GM12878 (cell line): Measurements from ENCODE around the gene DIAPH2. TPM values are rescaled to one million over a fixed set of nuclear protein-coding genes. Genes with fewer than 3 reads are reported as not detected.

Experiments
- ATAC-seq: fragments of 200-7000 bp; cut with Tn5 transposase; 3 replicates; pipeline ENCODE4 v1.9.1; 2020; ENCODE audit warnings: mild to moderate bottlenecking, moderate library complexity
- BruUV-seq: library from RNA; stranded (reverse); fragments of 400-500 nt; replicated peaks from 2 replicates; lab custom pipeline; 2021; lab: Mats Ljungman, UMichigan
- CTCF ChIA-PET: fragments of 300-600 bp; sonication (Branson Sonifier 250); formaldehyde crosslinking; extraction: SDS; loops from one replicate; lab custom pipeline; 2021; ENCODE audit warnings: inconsistent platforms; lab: Yijun Ruan, JAX
- POLR2A ChIA-PET: fragments of 350-600 bp; formaldehyde crosslinking; extraction: SDS; loops from one replicate; lab custom pipeline; 2021; ENCODE audit warnings: inconsistent platforms; lab: Charles Lee
- RAD21 ChIA-PET: fragments of 300-600 bp; sonication (Branson Sonifier 250); formaldehyde crosslinking; loops from one replicate; lab custom pipeline; 2023; ENCODE audit warnings: antibody characterized with exemption; ENCODE audit not compliant: unreplicated experiment; lab: Charles Lee
- SMC1A ChIA-PET: fragments of 300-600 bp; sonication (Branson Sonifier 250); formaldehyde crosslinking; loops from one replicate; lab custom pipeline; 2023; ENCODE audit not compliant: unreplicated experiment, uncharacterized antibody; lab: Charles Lee
- DNase-seq: peaks from one replicate; pipeline ENCODE4 v3.0.0-alpha.2; 2011; ENCODE audit warnings: low read depth, low spot score
- FAIRE-seq: peaks from 3 replicates; lab custom pipeline; 2011; peaks lifted over from hg19 to GRCh38; lab: Jason Lieb, UNC
- H2AFZ ChIP-seq: 2 replicates; pipeline ENCODE4 v1.6.0; 2011; ENCODE audit warnings: low read depth, low read length, control low read depth; ENCODE audit not compliant: control insufficient read depth
- H3K27ac ChIP-seq: 2 replicates; pipeline ENCODE4 v1.5.1; 2011; ENCODE audit warnings: control low read depth; ENCODE audit not compliant: control insufficient read depth, insufficient read depth
- H3K27me3 ChIP-seq, 2 experiments: replicated peaks in 1 of 2; 2 replicates each; pipeline versions ENCODE4 v1.6.0 to v1.6.1; 2011; ENCODE audit warnings: low read length in 1 of 2; ENCODE audit not compliant: control insufficient read depth in 2 of 2, insufficient read depth in 2 of 2
- H3K36me3 ChIP-seq, 2 experiments: 2 replicates each; pipeline ENCODE4 v1.5.1; 2011; ENCODE audit warnings: low read length in 1 of 2; ENCODE audit not compliant: control insufficient read depth in 2 of 2, insufficient read depth in 2 of 2
- H3K4me1 ChIP-seq: 2 replicates; pipeline ENCODE4 v1.6.1; 2011; ENCODE audit warnings: mild to moderate bottlenecking, low read length, moderate library complexity, mixed read lengths; ENCODE audit not compliant: control insufficient read depth, insufficient read depth
- H3K4me2 ChIP-seq: 2 replicates; pipeline ENCODE4 v1.6.0; 2011; ENCODE audit warnings: control low read depth; ENCODE audit not compliant: control insufficient read depth, insufficient read depth
- H3K4me3 ChIP-seq: fragments of 200-600 bp; sonication (generic); 2 replicates; pipeline ENCODE4 v1.5.1; 2016
- H3K79me2 ChIP-seq: 2 replicates; pipeline ENCODE4 v1.6.0; 2011; ENCODE audit warnings: low read length; ENCODE audit not compliant: control insufficient read depth, insufficient read depth
- H3K9ac ChIP-seq: 2 replicates; pipeline ENCODE4 v1.8.0; 2011; ENCODE audit warnings: low read length, control low read depth, mixed read lengths; ENCODE audit not compliant: control insufficient read depth, insufficient read depth
- H3K9me3 ChIP-seq: replicated peaks from 3 replicates; pipeline ENCODE4 v1.5.1; 2011; ENCODE audit warnings: mild to moderate bottlenecking, low read length; ENCODE audit not compliant: control insufficient read depth, insufficient read depth
- H4K20me1 ChIP-seq: 2 replicates; pipeline ENCODE4 v1.6.0; 2011; ENCODE audit not compliant: control insufficient read depth, insufficient read depth
- CBX3 ChIP-seq: fragments of 200-600 bp; sonication (generic); IDR thresholded peaks from 2 replicates; pipeline ENCODE4 v1.6.1; 2016; ENCODE audit warnings: low read depth, borderline replicate concordance
- CHD2 ChIP-seq: IDR thresholded peaks from 2 replicates; pipeline ENCODE4 v1.6.1; 2011; ENCODE audit warnings: low read depth, low read length, improper control_type of control experiment, borderline replicate concordance
- HDGF ChIP-seq: fragments of 450-650 bp; IDR thresholded peaks from 2 replicates; pipeline ENCODE4 v1.6.1; 2016; ENCODE audit warnings: antibody characterized with exemption
- IKZF1 ChIP-seq: fragments of 450-650 bp; conservative IDR thresholded peaks from 2 replicates; pipeline ENCODE4 v1.6.1; 2017; ENCODE audit warnings: antibody characterized with exemption, mild to moderate bottlenecking
- MEF2A ChIP-seq: IDR thresholded peaks from 2 replicates; pipeline ENCODE4 v1.6.1; 2011; ENCODE audit warnings: low read depth, mild to moderate bottlenecking, low read length, moderate library complexity; ENCODE audit not compliant: insufficient read depth
- NR2C1 ChIP-seq: fragments of 450-650 bp; IDR thresholded peaks from 2 replicates; pipeline ENCODE4 v1.6.1; 2017; ENCODE audit warnings: antibody characterized with exemption, mild to moderate bottlenecking, moderate library complexity
- POLR2AphosphoS2 ChIP-seq: IDR thresholded peaks from 2 replicates; pipeline ENCODE4 v1.6.1; 2011; ENCODE audit warnings: low read depth, mild to moderate bottlenecking, low read length, improper control_type of control experiment, moderate library complexity
- SMAD5 ChIP-seq: IDR thresholded peaks from 2 replicates; pipeline ENCODE4 v1.6.1; 2016; ENCODE audit warnings: antibody characterized with exemption, low read depth
- STAT1 ChIP-seq: fragments of 450-650 bp; conservative IDR thresholded peaks from 2 replicates; pipeline ENCODE4 v1.6.1; 2014; ENCODE audit warnings: antibody characterized with exemption, mild to moderate bottlenecking
- SUZ12 ChIP-seq: fragments of 200-600 bp; sonication (generic); IDR thresholded peaks from one replicate; pipeline ENCODE4 v1.6.1; 2018; ENCODE audit warnings: antibody characterized with exemption, mild to moderate bottlenecking; ENCODE audit not compliant: unreplicated experiment
- ZNF384 ChIP-seq: IDR thresholded peaks from 2 replicates; pipeline ENCODE4 v1.6.1; 2012; ENCODE audit warnings: low read depth, mild to moderate bottlenecking, low read length, improper control_type of control experiment, borderline replicate concordance
- WGBS: methylation state at CpG from one replicate; pipeline ENCODE4 v1.1.6; 2016; ENCODE audit warnings: low lambda C conversion rate; ENCODE audit not compliant: insufficient replicate concordance, insufficient coverage; ENCODE audit errors: missing lambda C conversion rate; 5-methylcytosine and 5-hydroxymethylcytosine counted together
- in situ Hi-C: fragments of 300-500 bp; cut with MboI; formaldehyde crosslinking; loops from 9 replicates; pipeline ENCODE4 v1.14.3; 2018; ENCODE audit warnings: mixed read lengths
- intact Hi-C: fragments of 100-400 bp; cut with micrococcal nuclease; formaldehyde crosslinking; loops from one replicate; pipeline ENCODE4 v1.14.2; 2022; ENCODE audit not compliant: unreplicated experiment
- polyA plus RNA-seq, 11 experiments: library from polyadenylated mRNA; depleted of rRNA in 4 of 11; unstranded in 6 of 11; stranded (reverse) in 5 of 11; fragments of >200 nt; fragmentation: Nextera tagmentation in 4 of 11; fragmentation: Illumina TruSeq in 1 of 11; extraction: Ambion mirVana in 4 of 11; extraction: Trizol in 1 of 11; gene quantifications; 1 replicate in 1 of 11; 2 replicates in 10 of 11; pipeline versions ENCODE4 v1.2.1 to v1.2.3, GENCODE V29; 2011 to 2016; ENCODE audit warnings: inconsistent platforms in 2 of 11, missing spikeins in 2 of 11, low read depth in 1 of 11
- total RNA-seq, 4 experiments: library from RNA; depleted of rRNA in 3 of 4; stranded (reverse); fragments of >200 nt in 3 of 4; fragmentation: Illumina TruSeq in 1 of 4; extraction: Trizol in 1 of 4; gene quantifications; 2 replicates each; pipeline versions ENCODE4 v1.2.1 to v1.2.3, GENCODE V29; 2013 to 2021
- TF ChIP-seq, protein P1 (sequence below): fragments of 450-650 bp; IDR thresholded peaks from 2 replicates; pipeline ENCODE4 v1.6.1; 2017; ENCODE audit warnings: mild to moderate bottlenecking, moderate library complexity
- TF ChIP-seq, protein P2 (sequence below): IDR thresholded peaks from 2 replicates; pipeline ENCODE4 v1.6.1; 2011; ENCODE audit warnings: borderline replicate concordance, low read depth, mild to moderate bottlenecking, moderate library complexity, low read length; ENCODE audit not compliant: insufficient read depth, poor library complexity, severe bottlenecking
- TF ChIP-seq, protein P3 (sequence below): fragments of 450-650 bp; IDR thresholded peaks from 2 replicates; pipeline ENCODE4 v1.6.1; 2017; ENCODE audit warnings: mild to moderate bottlenecking, low read depth, inconsistent platforms; ENCODE audit not compliant: poor library complexity, severe bottlenecking

The DIAPH2 gene
- total and polyA plus RNA-seq, 10 of the 15 experiments (the other 5 are each of a cell fraction or from before 2014, with no cell fraction given), result 2.2 to 16.6 (median 8.8) TPM

DNA sequence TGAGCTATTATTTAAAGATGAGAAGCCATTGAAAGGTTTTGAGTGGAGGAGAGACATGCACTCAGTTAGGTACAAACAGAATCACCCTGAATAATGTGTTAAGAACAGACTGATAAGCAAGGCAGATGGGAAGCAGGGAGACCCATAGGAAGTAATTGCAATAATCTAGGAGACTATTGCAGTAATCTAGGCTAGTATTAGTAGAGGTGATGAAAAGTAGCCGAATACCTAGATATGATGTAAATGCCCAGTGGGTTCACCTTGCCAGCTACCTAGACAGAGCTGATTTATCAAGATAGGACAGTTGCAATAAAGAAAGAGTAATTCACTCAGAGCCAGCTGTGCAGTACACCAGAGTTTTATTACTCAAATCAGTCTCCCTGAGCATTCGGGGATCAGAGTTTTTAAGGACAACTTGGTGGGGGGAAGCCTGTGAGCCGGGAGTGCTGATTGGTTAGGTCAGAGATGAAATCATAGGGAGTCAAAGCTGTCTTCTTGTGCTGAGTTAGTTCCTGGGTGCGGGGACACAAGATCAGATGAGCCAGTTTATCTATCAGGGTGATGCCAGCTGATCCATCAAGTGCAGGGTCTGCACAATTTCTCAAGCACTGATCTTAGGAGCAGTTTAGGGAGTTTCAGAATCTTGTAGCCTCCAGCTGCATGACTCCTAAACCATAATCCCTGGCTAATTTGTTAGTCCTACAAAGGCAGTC, 626.6 kb downstream of the DIAPH2 start:
- Histone ChIP-seq H3K4me3 (no peak overlapping the region), H3K79me2 (no peaks in the 10 kb centered on the region), H3K27ac (no peak overlapping the region), H3K27me3 (no peaks in the 10 kb centered on the region), H3K9me3 (no peaks in the 10 kb centered on the region), H3K4me1 (no peaks in the 10 kb centered on the region), H2AFZ (no peak overlapping the region), H3K36me3 (no peaks in the 10 kb centered on the region), H3K4me2 (no peak overlapping the region), H4K20me1 (no peaks in the 10 kb centered on the region), H3K9ac (no peak overlapping the region)
- ChIA-PET SMC1A (interaction anchor here (1.5 kb wide), 1 partner anchor 8 kb away, joined by 3 read pairs; no protein-coding TSS in a partner anchor), RAD21 (no interaction called here), CTCF (no interaction called here), POLR2A (no interaction called here)
- DNase-seq, result no peak
- WGBS, result 58% methylated on average over 4 of the region's 4 CpGs
- intact Hi-C loops, result no loop called here
- BruUV-seq, result no TSS peak
- in situ Hi-C loops, result no loop called here
- no peak for FAIRE-seq
- TF ChIP-seq STAT1 (no peak), MEF2A (no peak), POLR2AphosphoS2 (no peak), CHD2 (no peak), SUZ12 (no peak), CBX3 (no peak), IKZF1 (no peak), NR2C1 (no peak), SMAD5 (no peak), HDGF (no peak), ZNF384 (no peak)
- TF ChIP-seq, protein P1, sequence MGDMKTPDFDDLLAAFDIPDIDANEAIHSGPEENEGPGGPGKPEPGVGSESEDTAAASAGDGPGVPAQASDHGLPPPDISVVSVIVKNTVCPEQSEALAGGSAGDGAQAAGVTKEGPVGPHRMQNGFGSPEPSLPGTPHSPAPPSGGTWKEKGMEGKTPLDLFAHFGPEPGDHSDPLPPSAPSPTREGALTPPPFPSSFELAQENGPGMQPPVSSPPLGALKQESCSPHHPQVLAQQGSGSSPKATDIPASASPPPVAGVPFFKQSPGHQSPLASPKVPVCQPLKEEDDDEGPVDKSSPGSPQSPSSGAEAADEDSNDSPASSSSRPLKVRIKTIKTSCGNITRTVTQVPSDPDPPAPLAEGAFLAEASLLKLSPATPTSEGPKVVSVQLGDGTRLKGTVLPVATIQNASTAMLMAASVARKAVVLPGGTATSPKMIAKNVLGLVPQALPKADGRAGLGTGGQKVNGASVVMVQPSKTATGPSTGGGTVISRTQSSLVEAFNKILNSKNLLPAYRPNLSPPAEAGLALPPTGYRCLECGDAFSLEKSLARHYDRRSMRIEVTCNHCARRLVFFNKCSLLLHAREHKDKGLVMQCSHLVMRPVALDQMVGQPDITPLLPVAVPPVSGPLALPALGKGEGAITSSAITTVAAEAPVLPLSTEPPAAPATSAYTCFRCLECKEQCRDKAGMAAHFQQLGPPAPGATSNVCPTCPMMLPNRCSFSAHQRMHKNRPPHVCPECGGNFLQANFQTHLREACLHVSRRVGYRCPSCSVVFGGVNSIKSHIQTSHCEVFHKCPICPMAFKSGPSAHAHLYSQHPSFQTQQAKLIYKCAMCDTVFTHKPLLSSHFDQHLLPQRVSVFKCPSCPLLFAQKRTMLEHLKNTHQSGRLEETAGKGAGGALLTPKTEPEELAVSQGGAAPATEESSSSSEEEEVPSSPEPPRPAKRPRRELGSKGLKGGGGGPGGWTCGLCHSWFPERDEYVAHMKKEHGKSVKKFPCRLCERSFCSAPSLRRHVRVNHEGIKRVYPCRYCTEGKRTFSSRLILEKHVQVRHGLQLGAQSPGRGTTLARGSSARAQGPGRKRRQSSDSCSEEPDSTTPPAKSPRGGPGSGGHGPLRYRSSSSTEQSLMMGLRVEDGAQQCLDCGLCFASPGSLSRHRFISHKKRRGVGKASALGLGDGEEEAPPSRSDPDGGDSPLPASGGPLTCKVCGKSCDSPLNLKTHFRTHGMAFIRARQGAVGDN, result no peak
- TF ChIP-seq, protein P2, sequence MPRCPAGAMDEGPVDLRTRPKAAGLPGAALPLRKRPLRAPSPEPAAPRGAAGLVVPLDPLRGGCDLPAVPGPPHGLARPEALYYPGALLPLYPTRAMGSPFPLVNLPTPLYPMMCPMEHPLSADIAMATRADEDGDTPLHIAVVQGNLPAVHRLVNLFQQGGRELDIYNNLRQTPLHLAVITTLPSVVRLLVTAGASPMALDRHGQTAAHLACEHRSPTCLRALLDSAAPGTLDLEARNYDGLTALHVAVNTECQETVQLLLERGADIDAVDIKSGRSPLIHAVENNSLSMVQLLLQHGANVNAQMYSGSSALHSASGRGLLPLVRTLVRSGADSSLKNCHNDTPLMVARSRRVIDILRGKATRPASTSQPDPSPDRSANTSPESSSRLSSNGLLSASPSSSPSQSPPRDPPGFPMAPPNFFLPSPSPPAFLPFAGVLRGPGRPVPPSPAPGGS, result no peak
- TF ChIP-seq, protein P3, sequence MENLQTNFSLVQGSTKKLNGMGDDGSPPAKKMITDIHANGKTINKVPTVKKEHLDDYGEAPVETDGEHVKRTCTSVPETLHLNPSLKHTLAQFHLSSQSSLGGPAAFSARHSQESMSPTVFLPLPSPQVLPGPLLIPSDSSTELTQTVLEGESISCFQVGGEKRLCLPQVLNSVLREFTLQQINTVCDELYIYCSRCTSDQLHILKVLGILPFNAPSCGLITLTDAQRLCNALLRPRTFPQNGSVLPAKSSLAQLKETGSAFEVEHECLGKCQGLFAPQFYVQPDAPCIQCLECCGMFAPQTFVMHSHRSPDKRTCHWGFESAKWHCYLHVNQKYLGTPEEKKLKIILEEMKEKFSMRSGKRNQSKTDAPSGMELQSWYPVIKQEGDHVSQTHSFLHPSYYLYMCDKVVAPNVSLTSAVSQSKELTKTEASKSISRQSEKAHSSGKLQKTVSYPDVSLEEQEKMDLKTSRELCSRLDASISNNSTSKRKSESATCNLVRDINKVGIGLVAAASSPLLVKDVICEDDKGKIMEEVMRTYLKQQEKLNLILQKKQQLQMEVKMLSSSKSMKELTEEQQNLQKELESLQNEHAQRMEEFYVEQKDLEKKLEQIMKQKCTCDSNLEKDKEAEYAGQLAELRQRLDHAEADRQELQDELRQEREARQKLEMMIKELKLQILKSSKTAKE, result no peak
- ATAC-seq, result no peak
